Activated CD8-positive, alpha-beta memory T cell treated with anti-CD3 and anti-CD28 coated beads, Interleukin-2, amount 50 U/mL, for 4 hours (primary cell): ENCODE results near the gene SPON2.
A peak's percentile ranks its signal among the peaks of the same experiment; 100 is the strongest.

Experiments
- DNase-seq: peaks from one replicate; pipeline ENCODE4 v3.0.0-alpha.2; 2020

Gene SPON2

GRCh38 chr4:1194010-1194900 is 21.9 kb upstream of the SPON2 start:
- DNase-seq: no peak

- no peak for DNase-seq
These were observed 21.0 kb upstream of the SPON2 start for GRCh38 chr4:1193206-1194009.

- DNase-seq: no peak
These were observed 20.3 kb upstream of the SPON2 start for GRCh38 chr4:1192493-1193205.

GRCh38 chr4:1192091-1192492 is 19.7 kb upstream of the SPON2 start:
- DNase-seq: no peak

GRCh38 chr4:1191621-1192020 is 19.2 kb upstream of the SPON2 start:
- DNase-seq: no peak

- DNase-seq: no peak
These were observed 14.8 kb upstream of the SPON2 start for GRCh38 chr4:1187182-1187581.

- no peak for DNase-seq
These were observed 11.8 kb upstream of the SPON2 start for GRCh38 chr4:1183985-1184773.

- DNase-seq: no peak
These were observed 9.9 kb upstream of the SPON2 start for GRCh38 chr4:1182313-1182712.

GRCh38 chr4:1180663-1181062 is 8.3 kb upstream of the SPON2 start:
- DNase-seq: no peak

- no peak for DNase-seq
These were observed 7.6 kb upstream of the SPON2 start for GRCh38 chr4:1179976-1180375.

GRCh38 chr4:1179089-1179441 is 6.7 kb upstream of the SPON2 start:
- no peak for DNase-seq

- DNase-seq: no peak
These were observed 6.1 kb upstream of the SPON2 start for GRCh38 chr4:1178300-1179088.

GRCh38 chr4:1177274-1178141 is 5.1 kb upstream of the SPON2 start:
- DNase-seq: peak; percentile 56

- no peak for DNase-seq
These were observed 4.3 kb upstream of the SPON2 start for GRCh38 chr4:1176398-1177273.

GRCh38 chr4:1175635-1176229 is 3.3 kb upstream of the SPON2 start:
- no peak for DNase-seq

GRCh38 chr4:1174941-1175634 is 2.7 kb upstream of the SPON2 start:
- no peak for DNase-seq

GRCh38 chr4:1172971-1173757 is 781 bp upstream of the SPON2 start:
- DNase-seq: no peak
